H1 (cell line): ENCODE measurements around the gene DDX1. TPM values are rescaled to one million over a fixed set of nuclear protein-coding genes. Genes with fewer than 3 reads are reported as not detected.

Source experiments
- HDAC6 ChIP-seq: IDR thresholded peaks from one replicate; pipeline ENCODE4 v1.7.1; 2012; ENCODE audit warnings: low read depth, mild to moderate bottlenecking, inconsistent platforms, low read length, moderate library complexity
- polyA plus RNA-seq, 7 experiments: library from polyadenylated mRNA; depleted of rRNA in 3 of 7; stranded (reverse) in 5 of 7; unstranded in 2 of 7; fragments of >200 nt in 5 of 7; fragments of 200-250 nt in 2 of 7; gene quantifications; 1 replicate in 5 of 7; 2 replicates in 1 of 7; 4 replicates in 1 of 7; pipeline versions ENCODE4 v1.2.1 to v1.2.3, GENCODE V29; 2011 to 2013; ENCODE audit warnings: missing spikeins in 2 of 7, mixed read lengths in 2 of 7
- total RNA-seq: library from RNA; stranded (reverse); fragmentation: NEBNext Ultra II Directional; extraction: Animal tissue kit (Norgen Biotek cat#: 25700); gene quantifications from 2 replicates; pipeline ENCODE4 v1.2.1, GENCODE V29; 2021
- TF ChIP-seq, protein P1 (sequence below): fragments of 300-600 bp; sonication (generic); IDR thresholded peaks from 2 replicates; pipeline ENCODE4 v1.7.1; 2012; ENCODE audit warnings: low read length, moderate library complexity, mild to moderate bottlenecking, inconsistent platforms; ENCODE audit not compliant: insufficient replicate concordance

DDX1 gene
- total and polyA plus RNA-seq, 2 of the 8 experiments (the other 6 are each of a cell fraction or from before 2014, with no cell fraction given) = 51.1 to 161 TPM

DNA sequence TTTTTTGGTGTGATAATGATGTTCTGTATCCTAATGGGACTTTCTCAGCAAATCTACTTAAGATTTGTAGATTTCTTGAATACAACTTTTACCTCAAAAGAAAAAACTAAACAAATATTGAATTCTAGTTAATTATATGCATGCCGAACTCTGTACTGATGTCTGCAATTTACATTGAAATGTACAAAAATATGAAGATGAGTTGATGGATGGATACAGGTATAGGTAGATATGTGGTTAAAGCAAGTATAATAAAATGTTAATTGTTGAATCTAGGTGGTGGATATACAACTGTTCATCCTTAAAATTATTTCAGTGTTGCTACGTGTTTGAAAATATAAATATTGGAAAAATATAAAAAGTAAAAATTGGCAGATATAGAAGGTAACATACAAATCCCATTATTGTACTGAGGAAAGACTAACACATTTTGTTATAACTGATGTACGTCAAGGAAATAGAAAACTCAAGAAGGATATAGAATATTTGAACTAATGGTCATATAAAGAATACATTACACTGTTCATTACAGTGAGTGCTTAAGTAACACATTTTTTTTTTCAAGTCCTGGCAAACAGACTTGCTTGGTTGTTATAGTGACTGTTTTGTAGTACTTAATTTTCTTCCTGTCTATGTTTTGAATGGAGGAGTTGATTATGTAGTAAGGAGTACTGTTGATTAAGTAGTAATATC is 33.8 kb downstream of the DDX1 start (continued):
- TF ChIP-seq, protein P1, sequence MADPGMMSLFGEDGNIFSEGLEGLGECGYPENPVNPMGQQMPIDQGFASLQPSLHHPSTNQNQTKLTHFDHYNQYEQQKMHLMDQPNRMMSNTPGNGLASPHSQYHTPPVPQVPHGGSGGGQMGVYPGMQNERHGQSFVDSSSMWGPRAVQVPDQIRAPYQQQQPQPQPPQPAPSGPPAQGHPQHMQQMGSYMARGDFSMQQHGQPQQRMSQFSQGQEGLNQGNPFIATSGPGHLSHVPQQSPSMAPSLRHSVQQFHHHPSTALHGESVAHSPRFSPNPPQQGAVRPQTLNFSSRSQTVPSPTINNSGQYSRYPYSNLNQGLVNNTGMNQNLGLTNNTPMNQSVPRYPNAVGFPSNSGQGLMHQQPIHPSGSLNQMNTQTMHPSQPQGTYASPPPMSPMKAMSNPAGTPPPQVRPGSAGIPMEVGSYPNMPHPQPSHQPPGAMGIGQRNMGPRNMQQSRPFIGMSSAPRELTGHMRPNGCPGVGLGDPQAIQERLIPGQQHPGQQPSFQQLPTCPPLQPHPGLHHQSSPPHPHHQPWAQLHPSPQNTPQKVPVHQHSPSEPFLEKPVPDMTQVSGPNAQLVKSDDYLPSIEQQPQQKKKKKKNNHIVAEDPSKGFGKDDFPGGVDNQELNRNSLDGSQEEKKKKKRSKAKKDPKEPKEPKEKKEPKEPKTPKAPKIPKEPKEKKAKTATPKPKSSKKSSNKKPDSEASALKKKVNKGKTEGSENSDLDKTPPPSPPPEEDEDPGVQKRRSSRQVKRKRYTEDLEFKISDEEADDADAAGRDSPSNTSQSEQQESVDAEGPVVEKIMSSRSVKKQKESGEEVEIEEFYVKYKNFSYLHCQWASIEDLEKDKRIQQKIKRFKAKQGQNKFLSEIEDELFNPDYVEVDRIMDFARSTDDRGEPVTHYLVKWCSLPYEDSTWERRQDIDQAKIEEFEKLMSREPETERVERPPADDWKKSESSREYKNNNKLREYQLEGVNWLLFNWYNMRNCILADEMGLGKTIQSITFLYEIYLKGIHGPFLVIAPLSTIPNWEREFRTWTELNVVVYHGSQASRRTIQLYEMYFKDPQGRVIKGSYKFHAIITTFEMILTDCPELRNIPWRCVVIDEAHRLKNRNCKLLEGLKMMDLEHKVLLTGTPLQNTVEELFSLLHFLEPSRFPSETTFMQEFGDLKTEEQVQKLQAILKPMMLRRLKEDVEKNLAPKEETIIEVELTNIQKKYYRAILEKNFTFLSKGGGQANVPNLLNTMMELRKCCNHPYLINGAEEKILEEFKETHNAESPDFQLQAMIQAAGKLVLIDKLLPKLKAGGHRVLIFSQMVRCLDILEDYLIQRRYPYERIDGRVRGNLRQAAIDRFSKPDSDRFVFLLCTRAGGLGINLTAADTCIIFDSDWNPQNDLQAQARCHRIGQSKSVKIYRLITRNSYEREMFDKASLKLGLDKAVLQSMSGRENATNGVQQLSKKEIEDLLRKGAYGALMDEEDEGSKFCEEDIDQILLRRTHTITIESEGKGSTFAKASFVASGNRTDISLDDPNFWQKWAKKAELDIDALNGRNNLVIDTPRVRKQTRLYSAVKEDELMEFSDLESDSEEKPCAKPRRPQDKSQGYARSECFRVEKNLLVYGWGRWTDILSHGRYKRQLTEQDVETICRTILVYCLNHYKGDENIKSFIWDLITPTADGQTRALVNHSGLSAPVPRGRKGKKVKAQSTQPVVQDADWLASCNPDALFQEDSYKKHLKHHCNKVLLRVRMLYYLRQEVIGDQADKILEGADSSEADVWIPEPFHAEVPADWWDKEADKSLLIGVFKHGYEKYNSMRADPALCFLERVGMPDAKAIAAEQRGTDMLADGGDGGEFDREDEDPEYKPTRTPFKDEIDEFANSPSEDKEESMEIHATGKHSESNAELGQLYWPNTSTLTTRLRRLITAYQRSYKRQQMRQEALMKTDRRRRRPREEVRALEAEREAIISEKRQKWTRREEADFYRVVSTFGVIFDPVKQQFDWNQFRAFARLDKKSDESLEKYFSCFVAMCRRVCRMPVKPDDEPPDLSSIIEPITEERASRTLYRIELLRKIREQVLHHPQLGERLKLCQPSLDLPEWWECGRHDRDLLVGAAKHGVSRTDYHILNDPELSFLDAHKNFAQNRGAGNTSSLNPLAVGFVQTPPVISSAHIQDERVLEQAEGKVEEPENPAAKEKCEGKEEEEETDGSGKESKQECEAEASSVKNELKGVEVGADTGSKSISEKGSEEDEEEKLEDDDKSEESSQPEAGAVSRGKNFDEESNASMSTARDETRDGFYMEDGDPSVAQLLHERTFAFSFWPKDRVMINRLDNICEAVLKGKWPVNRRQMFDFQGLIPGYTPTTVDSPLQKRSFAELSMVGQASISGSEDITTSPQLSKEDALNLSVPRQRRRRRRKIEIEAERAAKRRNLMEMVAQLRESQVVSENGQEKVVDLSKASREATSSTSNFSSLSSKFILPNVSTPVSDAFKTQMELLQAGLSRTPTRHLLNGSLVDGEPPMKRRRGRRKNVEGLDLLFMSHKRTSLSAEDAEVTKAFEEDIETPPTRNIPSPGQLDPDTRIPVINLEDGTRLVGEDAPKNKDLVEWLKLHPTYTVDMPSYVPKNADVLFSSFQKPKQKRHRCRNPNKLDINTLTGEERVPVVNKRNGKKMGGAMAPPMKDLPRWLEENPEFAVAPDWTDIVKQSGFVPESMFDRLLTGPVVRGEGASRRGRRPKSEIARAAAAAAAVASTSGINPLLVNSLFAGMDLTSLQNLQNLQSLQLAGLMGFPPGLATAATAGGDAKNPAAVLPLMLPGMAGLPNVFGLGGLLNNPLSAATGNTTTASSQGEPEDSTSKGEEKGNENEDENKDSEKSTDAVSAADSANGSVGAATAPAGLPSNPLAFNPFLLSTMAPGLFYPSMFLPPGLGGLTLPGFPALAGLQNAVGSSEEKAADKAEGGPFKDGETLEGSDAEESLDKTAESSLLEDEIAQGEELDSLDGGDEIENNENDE = no peak
- TF ChIP-seq HDAC6 = no peak
